ENCODE results near the gene TUSC2.

DNA sequence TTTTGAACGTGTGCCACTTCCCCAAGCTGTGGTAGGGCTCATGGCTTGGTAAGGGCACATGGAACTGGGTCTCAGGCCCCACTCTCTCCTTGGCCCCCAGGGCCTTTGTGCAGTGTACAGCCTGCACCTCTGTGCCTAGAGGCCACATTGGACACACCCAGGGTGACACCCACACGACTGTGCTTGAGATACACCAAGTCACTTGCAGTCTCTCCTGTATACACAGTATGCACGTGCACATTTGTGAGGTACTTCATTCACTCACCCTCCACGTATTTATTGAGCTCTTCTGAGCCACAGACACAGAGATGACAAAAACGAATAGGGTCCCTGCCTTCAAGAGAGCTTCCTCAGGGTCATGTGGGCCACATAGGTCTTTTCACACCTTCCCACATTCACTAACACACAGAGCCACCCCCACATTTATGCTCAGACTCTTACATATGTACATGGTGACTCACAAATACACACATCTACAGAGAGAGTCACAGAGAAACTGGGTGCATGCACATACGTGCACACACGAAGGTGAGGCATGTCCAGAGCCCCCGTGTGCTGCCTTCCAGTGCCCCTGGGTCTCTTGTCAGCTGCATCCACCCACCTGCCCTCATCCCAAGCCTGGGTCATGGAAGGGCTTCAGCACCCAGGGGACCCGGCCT lies 41.1 kb upstream of the TUSC2 start:
- TF ChIP-seq, protein P1, sequence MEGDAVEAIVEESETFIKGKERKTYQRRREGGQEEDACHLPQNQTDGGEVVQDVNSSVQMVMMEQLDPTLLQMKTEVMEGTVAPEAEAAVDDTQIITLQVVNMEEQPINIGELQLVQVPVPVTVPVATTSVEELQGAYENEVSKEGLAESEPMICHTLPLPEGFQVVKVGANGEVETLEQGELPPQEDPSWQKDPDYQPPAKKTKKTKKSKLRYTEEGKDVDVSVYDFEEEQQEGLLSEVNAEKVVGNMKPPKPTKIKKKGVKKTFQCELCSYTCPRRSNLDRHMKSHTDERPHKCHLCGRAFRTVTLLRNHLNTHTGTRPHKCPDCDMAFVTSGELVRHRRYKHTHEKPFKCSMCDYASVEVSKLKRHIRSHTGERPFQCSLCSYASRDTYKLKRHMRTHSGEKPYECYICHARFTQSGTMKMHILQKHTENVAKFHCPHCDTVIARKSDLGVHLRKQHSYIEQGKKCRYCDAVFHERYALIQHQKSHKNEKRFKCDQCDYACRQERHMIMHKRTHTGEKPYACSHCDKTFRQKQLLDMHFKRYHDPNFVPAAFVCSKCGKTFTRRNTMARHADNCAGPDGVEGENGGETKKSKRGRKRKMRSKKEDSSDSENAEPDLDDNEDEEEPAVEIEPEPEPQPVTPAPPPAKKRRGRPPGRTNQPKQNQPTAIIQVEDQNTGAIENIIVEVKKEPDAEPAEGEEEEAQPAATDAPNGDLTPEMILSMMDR (IDR thresholded peaks at IDR 0.05): no peak
- no peak for TF ChIP-seq POLR2A (IDR thresholded peaks at IDR 0.05)

All from esophagus squamous epithelium (tissue), 4 donors.